Jurkat, Clone E6-1 (cell line): ENCODE results near the gene MRPL53.
"Not testable (repeated sequence)": the region's sequence is repeated elsewhere in the genome, so short reads cannot be mapped to it uniquely, and the experiment has no call there.

ENCODE experiments used
- DNase-seq: peaks from one replicate; pipeline ENCODE4 v3.0.0-alpha.2; 2011; ENCODE audit warnings: low read depth, low spot score
- H3K4me3 ChIP-seq: 2 replicates; pipeline ENCODE4 v1.5.1; 2011; ENCODE audit warnings: mild to moderate bottlenecking, low read length, control low read depth, moderate library complexity

The MRPL53 gene

DNA sequence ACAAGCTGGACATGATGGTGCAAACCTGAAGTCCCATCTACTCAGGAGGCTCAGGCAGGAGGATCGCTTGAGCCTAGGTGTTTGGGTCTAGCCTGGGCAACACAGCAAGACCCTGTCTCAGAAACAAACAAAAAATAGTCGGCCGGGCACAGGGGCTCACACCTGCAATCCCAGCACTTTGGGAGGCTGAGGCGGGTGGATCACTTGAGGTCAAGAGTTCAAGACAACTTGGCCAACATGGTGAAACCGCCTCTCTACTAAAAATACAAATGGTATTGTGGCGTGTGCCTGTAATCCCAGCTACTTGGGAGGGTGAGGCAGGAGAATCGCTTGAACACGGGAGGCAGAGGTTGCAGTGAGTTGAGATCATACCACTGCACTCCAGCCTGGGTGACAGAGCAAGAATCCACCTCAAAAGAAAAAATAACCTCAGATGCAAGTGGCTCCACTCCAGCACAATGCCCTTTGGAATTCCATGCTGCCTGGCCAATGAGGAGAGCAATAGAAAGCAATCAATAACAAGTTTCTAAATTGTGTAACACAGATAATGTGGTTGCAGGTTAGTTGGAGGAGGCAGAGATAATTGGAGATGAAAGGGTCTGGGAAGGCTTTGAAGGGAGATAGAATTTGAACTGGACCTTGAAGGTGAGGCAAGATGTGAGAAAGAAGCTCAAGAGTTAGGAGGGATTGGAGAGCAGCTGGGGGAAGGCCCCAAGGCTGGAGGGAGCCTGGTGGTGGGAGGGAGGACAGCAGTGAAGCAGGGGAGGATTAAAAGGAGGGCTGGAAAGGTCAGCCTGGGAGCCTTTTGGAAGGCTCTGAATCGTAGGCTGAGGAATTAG, 16.4 kb upstream of the MRPL53 start:
- DNase-seq, result no peak

DNA sequence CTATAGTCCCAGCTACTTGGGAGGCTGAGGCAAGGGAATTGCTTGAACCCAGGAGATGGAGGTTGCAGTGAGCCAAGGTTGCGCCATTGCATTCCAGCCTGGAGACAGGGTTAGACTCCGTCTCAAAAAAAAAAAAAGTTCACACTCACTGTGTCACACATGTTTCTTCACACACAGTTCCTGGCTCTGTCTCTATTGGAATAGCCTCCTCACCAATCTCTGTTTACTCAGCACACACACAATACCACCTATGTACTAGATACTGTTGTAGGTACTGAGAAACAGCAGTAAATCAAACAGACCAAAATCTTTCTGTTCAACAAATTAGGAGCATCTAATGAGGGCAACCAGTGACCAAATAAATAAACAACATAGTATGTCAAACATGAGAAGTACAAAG, 13.7 kb upstream of the MRPL53 start:
- no peak overlapping the region for H3K4me3 ChIP-seq
- no peak for DNase-seq

More for the DNA sequence above, 16.4 kb upstream of the MRPL53 start:
- no peak overlapping the region for H3K4me3 ChIP-seq

DNA sequence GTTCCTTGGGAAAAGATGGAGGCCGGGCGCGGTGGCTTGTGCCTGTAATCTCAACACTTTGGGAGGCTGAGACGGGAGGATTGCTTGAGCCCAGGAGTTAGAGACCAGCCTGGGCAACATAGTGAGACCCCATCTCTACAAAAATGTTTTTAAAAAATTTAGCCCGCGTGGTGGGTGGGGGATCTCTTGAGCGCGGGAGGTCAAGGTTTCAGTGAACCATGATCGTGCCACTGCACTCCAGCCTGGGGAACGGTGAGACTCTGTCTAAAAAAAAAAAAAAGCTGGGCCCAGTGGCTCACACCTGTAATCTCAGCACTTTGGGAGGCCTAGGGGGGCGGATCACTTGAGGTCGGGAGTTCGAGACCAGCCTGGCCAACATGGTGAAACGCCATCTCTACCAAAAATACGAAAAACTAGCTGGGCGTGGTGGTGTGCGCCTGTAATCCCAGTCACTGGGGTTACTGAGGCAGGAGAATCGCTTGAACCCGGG, 11.2 kb upstream of the MRPL53 start:
- DNase-seq, result not testable (repeated sequence)
- peak overlapping the region; percentile 95 for H3K4me3 ChIP-seq

DNA sequence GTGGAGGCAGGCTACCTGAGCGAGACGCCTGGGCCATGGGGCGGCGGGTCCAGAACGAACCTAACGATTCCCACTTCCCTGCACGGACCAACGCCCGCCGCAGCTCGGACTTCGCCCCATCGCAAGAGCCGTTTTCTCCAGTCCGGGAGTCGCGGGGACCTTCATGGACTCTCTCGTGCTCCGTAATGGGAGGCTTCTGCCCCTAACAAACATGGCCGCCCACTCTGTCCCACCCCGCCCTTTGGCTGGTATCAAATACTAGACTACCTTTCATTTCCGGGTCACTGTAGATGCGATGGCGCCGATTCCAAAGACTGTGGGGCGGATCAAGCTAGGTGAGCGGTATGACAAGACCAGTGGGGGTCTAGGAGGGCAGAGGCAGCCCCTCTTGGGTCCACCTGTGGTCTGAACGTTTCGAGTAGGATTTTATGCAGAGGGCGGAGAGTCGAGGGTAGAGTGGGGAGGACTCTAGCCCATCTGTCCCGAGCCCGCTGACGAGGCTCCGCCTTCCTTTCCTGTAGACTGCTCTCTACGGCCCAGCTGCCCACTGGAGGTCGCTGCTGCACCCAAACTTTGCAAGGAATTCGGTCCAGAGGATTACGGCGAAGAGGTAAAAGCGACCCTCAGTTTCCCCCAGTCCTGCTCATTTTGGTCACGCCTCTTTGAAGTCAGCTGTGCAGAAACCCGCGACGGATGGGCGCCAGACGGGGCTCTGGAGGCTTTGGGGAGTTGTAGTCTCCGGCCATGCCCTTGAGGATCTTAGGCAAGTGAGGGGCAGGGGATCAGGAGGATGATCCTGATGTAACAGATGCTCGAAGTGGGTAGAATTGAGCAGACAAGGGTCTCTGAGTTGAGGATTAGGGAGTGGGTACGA, 10.6 kb upstream of the MRPL53 start, which contains the start of the genes CCDC142 and TTC31:
CCDC142 (minus strand) TSS at position 198 of the 874 bp plus-strand sequence; CDS start at position 37, 161 bp downstream.
TTC31 (plus strand) TSS at position 281 of the 874 bp plus-strand sequence; CDS start at position 296, 15 bp downstream.
- peak; percentile 93 for DNase-seq
- H3K4me3 ChIP-seq, result peak within 1 kb of the TSS; percentile 95

DNA sequence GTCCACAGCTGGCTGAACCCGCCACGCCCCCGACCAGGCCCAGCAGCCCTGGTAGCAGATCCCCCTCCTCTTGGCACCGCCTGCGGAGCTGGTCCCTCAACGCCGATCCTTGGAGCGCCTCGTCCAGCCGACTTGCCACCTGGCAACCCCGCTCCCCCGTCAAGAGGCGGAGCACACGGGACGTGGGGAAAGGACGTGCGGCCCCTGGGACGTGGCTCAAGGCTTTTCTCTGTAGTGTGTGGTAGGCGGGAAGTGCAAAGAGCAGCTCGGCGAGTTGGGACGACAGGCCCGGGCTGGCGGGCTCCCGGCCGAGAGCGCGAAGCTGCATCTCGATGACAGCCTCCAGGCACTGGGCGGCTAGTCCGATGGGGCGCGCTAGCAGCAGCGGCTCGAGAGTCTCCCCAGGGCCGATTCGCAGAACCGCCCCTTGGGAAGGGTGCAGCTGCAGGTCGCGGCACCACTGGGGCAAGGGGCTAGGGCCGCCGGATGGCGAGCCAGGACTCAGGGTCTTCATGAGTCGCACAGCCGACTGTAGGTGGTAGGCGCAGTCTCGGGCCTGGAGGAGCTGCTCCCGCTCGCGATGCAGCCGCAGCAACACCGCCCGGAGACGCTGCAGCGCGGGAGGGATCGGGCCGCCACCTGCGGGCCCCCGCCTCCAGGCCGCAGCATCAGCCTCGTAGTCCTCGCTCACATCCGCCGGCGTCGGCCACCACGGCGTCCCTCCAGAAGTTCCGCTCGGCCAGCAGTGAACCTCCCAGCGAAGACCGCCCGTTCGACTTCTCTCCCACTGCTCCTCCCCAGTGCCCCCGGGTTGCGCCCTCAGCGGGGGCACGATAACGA, 9.7 kb upstream of the MRPL53 start:
- peak overlapping the region; percentile 95 for H3K4me3 ChIP-seq
- DNase-seq, result no peak

DNA sequence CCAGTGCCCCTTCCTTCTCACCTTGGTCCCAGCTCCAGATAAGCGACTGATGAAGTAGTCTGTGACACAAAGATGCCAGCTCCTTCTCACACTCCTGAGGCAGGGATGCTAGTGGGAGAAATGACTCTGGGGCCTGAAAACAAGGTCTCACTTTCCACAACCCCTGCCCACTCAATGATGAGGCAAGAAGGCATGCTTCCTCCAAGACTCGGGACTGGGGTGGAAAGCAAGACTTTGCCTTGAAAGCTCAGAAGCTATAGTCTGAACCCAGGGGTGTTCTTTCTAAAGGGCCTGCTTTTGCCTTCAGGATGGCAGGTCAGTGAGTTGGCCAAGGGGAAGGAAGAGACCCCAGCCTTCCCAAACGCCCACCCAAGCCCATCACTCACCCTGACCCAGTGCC, 9.0 kb upstream of the MRPL53 start:
- no peak for DNase-seq
- H3K4me3 ChIP-seq, result peak overlapping the region; percentile 95

DNA sequence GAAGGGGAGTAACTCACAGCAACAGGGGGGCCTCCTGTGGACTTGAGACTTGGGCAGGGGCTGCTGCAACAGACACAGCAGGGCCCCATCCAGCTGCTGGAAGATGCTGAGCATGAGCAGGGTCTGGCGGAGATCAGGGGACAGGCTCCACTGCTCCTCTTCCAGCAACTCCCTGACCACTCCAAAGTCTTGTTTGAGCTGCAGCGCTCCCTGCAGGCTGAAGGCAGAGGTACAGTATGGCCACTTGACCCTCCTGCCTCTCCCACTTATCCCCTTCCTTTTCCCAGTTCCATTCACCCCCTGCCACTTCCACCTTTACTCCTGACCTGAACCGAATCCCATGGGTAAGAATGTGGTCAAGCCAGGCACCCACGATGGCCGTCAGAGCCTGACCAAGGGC, 2.4 kb upstream of the MRPL53 start:
- H3K4me3 ChIP-seq, result no peak overlapping the region
- DNase-seq, result no peak

DNA sequence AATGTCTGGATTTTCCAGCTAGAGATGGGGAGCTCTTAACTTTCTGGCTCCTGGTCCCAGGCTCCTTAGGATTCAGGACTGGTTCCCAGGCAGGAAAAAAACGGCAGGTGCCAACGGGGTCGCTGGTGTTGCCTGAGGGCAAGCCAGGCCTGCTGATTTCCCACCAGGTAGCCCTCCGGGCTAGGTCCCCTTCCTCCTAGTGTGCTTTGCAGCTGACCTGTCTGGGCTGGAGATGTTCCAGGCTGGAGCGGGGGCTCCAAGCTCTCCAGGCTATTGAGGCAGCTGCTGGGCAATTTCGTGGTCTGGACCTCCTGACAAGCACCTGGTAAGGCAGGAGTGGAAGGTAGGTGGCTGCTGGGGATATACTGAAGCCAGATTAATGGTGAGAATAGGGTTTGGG, 2.0 kb upstream of the MRPL53 start:
- H3K4me3 ChIP-seq, result no peak overlapping the region
- DNase-seq, result no peak

DNA sequence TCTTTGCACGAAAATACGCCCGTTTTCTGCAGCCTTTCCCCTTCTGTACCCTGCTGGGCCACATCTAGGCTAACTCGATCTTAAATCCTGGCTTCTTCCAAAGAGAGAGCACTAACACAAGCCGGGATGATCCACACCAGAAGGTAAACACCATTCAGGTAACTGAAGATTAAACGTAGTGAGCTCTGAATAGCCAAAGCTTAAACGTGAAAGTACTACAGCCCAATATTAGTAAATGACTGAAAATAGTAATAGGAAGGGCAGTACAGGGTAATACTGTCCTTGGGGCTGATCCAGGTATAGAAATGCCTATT, 422 bp upstream of the MRPL53 start:
- peak overlapping the region; percentile 96 for H3K4me3 ChIP-seq
- no peak for DNase-seq

DNA sequence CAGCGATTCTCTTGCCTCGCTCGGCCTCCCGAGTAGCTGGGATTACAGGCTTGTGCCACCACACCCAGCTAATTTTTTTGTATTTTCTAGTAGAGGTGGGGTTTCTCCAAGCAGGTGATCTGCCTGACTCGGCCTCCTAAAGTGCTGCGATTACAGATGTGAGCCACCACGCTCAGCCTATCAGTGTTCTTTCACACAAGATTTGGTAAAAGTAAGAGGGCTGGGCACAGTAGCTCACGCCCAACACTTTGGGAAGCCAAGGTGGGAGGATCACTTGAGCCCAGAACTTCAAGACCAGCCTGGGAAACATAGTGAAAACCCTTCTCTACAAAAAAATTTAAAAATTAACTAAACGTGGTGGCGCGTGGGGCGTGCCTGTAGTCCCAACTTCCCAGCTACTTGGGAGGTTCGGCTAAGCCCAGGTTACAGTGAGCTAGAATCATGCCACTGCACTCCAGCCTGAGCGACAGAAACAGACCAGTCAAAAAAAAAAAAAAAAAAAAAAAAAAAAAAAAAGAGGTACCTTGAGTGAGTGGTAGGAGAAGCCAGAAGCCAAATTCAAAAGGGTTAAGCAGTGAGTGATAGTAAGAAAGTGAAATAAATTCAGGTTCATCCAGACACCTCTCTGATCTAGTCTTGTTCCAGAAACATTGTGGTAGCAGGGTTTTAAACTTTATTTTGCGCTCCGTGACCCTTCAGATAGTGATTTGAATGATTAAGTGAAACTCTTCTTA, 981 bp downstream of the MRPL53 start:
- no peak for DNase-seq
- peak overlapping the region; percentile 96 for H3K4me3 ChIP-seq

DNA sequence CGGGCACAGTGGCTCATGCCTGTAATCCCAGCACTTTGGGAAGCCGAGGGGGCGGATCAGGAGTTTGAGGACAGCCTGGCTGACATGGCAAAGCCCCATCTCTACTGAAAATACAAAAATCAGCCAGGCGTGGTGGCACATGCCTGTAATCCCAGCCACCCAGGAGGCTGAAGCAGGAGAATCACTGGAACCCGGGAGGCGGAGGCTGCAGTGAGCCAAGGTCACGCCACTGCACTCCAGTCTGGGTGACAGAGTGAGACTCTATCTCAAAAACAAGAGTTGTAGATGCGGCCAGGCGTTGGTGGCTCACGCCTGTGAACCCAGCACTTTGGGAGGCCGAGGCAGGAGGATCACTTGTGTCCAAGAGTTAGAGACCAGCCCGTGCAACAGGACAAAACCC, 1.7 kb downstream of the MRPL53 start:
- H3K4me3 ChIP-seq, DNase-seq: not testable (repeated sequence)

DNA sequence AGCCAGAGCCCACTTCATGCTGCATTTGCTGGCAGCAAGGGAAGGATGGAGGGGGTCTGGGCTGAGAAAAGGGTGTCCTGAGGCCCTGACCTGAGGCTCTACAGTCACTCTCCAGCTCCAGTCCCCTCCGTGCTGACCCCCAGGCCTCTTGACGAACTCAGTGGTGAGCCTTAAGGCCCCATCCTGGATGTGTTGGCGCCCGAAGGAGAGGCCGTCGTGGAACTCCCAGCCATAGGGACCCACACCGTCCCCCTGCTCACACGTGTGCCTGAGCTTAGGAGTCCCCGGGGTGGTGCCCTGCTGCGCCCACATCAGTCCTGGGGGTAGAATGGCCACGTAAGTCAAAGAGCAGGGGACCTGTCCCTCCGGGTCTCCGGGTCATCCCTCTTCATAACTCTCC, 8.1 kb downstream of the MRPL53 start:
- H3K4me3 ChIP-seq, result peak overlapping the region; percentile 77
- no peak for DNase-seq

DNA sequence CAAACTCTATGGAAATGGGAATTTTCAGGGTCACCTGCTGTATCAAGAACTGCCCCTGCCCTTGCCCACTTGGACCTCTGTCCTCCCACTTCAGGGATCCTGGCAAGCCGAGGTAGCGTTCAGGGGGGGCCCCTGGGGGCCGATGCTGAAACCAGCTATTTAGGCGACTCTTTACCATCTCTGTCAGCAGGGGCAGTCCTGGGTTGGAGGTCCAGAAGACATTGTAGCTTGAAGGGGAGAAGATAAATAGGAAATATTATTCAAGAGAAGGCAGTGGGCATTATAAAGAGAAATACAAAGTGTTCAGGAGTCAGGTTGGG, 9.7 kb downstream of the MRPL53 start:
- no peak for DNase-seq
- H3K4me3 ChIP-seq, result no peak overlapping the region

DNA sequence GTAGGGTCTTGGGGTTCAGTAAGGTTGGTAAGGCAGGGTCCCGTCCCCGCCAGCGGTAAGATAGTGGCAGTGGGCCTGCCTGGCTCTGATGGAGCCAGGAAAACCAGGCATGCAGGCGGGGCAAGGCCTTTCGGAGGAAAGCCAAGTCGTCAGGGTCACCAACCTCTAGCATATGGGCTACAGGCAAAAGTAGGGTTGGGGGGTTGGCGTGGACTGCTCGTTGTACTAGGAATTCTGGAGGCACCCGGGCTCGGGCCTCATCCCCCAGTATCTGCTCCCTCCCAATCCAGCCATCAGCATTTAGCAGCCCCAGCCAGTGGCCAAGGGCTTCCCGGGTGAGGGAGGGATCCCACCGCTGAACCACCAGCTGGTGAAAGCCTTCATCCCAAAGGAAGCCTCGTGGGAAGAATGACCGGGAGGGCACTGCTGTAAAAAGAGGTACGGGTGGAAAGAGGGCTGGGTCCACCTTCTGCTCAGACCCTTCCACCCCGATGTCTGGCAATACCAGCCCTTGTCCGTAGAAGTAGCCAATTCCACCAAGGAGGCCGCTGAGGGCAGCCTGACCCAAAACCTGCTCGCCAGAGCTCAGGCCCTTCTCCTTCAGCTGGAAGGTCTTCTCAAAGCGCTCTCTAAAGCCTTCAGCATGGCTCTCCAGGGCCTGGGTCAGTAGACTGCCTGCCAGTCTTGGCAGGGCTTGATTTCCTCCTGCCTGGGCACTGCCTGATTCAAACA, 10.3 kb downstream of the MRPL53 start:
- no peak overlapping the region for H3K4me3 ChIP-seq
- no peak for DNase-seq

DNA sequence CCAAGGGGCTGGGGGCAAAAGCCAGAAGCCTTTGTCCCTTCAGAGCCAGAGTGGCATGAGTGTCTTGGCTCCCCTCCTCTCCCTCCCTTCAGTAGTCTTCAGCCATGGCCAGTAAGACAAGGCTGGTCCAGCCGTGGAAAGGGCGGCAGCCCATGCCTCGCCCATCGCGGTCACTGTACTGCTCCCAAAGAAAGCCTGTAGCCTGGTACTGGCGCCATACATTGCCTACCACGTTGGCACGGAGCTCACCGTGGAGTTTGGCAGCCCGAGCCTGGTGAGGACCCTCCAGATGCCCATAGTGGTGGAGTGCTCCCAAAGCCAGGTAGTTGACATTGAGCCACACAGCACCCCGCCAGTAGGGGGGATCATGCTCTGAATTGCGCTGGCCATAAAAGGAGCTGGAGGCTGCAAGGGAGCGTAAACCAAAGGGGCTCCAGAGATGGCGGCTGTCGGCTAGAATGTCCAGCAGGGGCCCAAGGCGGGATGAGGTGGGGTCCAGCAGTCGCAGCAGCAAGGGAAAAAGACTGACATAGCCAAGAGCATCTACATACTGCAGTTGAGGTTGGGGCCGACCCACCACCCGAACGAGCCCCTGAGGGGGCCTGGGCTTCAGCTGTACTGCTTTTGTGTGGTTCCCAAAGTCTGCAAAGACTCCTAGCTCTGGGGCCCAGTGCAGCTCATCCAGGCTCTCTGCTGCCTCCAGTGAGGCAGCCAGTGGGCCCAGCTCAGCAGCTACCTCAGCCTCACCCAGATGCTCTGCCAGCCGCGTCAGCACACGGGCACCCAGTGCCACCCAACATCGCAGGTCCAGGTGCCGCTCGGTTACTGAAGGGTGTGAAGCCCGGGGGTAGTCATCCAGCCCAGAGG, 11.1 kb downstream of the MRPL53 start:
- DNase-seq, result no peak

DNA sequence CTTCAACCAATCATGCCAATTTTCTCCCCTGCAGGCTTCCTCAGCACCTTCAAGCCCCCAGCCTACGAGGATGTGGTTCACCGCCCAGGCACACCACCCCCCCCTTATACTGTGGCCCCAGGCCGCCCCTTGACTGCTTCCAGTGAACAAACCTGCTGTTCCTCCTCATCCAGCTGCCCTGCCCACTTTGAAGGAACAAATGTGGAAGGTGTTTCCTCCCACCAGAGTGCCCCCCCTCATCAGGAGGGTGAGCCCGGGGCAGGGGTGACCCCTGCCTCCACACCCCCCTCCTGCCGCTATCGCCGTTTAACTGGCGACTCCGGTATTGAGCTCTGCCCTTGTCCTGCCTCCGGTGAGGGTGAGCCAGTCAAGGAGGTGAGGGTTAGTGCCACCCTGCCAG, 12.3 kb downstream of the MRPL53 start:
- not testable (repeated sequence) for H3K4me3 ChIP-seq

More for the DNA sequence above, 11.1 kb downstream of the MRPL53 start:
- no peak overlapping the region for H3K4me3 ChIP-seq

DNA sequence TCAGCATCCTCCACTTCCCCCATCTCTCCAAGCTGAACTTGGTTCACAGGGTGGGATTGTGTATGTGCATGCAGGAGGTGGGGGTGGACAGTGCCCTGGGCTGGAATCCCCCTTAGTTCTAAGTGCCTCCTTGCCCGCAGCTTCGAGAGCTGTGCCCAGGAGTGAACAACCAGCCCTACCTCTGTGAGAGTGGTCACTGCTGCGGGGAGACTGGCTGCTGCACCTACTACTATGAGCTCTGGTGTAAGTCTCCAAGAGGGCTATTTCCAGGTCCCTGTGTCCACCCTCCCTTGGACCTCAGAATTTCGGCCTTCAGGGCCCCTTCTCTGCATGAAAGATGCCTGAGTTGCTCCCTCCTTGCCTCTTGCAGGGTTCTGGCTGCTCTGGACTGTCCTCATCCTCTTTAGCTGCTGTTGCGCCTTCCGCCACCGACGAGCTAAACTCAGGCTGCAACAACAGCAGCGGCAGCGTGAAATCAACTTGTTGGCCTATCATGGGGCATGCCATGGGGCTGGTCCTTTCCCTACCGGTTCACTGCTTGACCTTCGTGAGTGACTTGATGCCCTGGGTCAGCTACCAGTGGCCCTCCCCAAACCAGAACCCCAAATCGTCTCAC, 12.9 kb downstream of the MRPL53 start:
- not testable (repeated sequence) for DNase-seq
- H3K4me3 ChIP-seq, result peak overlapping the region; percentile 63

More for the DNA sequence above, 12.3 kb downstream of the MRPL53 start:
- not testable (repeated sequence) for DNase-seq
